Neutrophil (primary cell): ENCODE data around the gene POLR1D.

ENCODE experiments used
- H3K27ac ChIP-seq: fragments of 200-600 bp; sonication (generic); 2 replicates; pipeline ENCODE4 v1.5.1; 2016; ENCODE audit warnings: mild to moderate bottlenecking, moderate library complexity
- H3K27me3 ChIP-seq: fragments of 200-600 bp; sonication (generic); 2 replicates; pipeline ENCODE4 v1.6.0; 2016; ENCODE audit warnings: mild to moderate bottlenecking
- H3K36me3 ChIP-seq: fragments of 200-600 bp; sonication (generic); 2 replicates; pipeline ENCODE4 v1.5.1; 2017
- H3K4me1 ChIP-seq, 2 experiments: fragments of 200-600 bp in 1 of 2; sonication (generic) in 1 of 2; 1 replicate in 1 of 2; 2 replicates in 1 of 2; pipeline versions ENCODE4 v1.5.1 to v1.6.1; 2013 to 2016; ENCODE audit warnings: low read depth in 1 of 2, low read length in 1 of 2, mild to moderate bottlenecking in 1 of 2, moderate library complexity in 1 of 2; ENCODE audit not compliant: control insufficient read depth in 1 of 2, insufficient read depth in 1 of 2
- H3K4me3 ChIP-seq, 2 experiments: fragments of 200-600 bp in 1 of 2; sonication (generic) in 1 of 2; 1 replicate in 1 of 2; 2 replicates in 1 of 2; pipeline ENCODE4 v1.5.1; 2013 to 2016; ENCODE audit warnings: low read depth in 1 of 2, low read length in 1 of 2, mild to moderate bottlenecking in 1 of 2, moderate library complexity in 1 of 2
- H3K9me3 ChIP-seq: fragments of 200-600 bp; sonication (generic); 2 replicates; pipeline ENCODE4 v1.5.1; 2016
- TF ChIP-seq, protein P1 (sequence below): fragments of 200-600 bp; sonication (generic); IDR thresholded peaks from 2 replicates; pipeline ENCODE4 v1.5.1; 2016; ENCODE audit warnings: antibody characterized with exemption

Gene POLR1D

DNA sequence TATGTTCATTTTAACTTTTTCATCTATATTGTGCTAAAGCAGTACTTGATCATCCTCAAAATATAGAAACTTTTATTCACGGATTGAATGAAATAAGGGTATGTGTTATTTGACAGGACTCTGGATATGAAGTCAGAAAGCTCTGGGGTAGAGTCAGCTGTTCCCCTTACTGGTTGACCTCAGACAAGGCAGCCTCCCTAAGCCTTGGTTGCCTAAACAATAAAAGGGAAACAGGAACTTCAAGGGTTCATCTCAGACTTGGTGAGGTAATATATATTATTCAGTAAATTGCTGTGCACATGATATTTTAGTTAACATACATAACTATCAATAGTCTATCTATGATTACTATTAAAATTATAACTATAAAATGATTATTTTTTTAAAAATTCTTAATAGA is 13.6 kb downstream of the POLR1D start:
- H3K27ac ChIP-seq: no peak overlapping the region
- H3K4me1 ChIP-seq: peaks cover 0 to 8% of the 10 kb centered on the region in 2 experiments
- H3K9me3 ChIP-seq: no peaks in the 10 kb centered on the region

DNA sequence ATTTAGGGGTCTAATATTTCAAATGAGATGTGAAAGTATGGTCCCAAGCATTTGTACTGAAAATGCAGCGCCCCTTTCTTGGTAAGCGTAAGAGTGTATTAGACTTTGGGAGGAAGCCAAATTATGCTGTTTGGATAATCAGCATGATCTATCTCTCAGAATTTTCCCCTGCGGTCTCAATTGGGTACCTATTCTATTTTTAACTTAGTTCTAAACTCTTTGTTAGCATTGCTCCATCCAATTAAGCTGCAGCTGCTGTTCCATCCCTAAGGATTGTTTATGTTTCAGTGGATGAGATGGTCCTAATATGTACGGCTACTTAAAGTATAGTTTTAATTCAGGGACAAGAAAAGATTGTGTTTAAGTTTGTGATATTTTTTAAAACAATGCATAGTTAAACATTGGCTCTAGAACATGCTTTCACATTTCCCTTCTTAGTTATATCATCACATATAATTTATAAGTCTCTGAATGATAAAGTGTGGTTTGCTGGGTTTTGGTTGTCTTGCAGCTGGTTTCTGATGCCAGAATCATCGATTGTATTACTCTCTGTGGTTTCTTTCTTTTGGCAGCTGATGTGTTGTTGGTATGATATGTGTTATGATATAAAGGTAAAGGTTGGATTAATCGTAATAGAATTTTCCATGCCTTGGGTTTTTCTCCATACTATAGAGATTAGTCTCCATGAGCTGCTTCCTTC is 15.0 kb downstream of the POLR1D start:
- no peak overlapping the region for H3K27ac ChIP-seq
- H3K4me3 ChIP-seq: no peak overlapping the region
- TF ChIP-seq, protein P1, sequence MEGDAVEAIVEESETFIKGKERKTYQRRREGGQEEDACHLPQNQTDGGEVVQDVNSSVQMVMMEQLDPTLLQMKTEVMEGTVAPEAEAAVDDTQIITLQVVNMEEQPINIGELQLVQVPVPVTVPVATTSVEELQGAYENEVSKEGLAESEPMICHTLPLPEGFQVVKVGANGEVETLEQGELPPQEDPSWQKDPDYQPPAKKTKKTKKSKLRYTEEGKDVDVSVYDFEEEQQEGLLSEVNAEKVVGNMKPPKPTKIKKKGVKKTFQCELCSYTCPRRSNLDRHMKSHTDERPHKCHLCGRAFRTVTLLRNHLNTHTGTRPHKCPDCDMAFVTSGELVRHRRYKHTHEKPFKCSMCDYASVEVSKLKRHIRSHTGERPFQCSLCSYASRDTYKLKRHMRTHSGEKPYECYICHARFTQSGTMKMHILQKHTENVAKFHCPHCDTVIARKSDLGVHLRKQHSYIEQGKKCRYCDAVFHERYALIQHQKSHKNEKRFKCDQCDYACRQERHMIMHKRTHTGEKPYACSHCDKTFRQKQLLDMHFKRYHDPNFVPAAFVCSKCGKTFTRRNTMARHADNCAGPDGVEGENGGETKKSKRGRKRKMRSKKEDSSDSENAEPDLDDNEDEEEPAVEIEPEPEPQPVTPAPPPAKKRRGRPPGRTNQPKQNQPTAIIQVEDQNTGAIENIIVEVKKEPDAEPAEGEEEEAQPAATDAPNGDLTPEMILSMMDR: no peak
- H3K27me3 ChIP-seq: no peaks in the 10 kb centered on the region
- no peaks in the 10 kb centered on the region for H3K9me3 ChIP-seq
- peaks cover 0 to 4% of the 10 kb centered on the region in 2 experiments for H3K4me1 ChIP-seq
- peaks cover 13% of the 10 kb centered on the region for H3K36me3 ChIP-seq

More for the DNA sequence above, 13.6 kb downstream of the POLR1D start:
- TF ChIP-seq, protein P1: no peak
- H3K27me3 ChIP-seq: no peaks in the 10 kb centered on the region
- H3K36me3 ChIP-seq: peaks cover 13% of the 10 kb centered on the region
- H3K4me3 ChIP-seq: no peak overlapping the region

DNA sequence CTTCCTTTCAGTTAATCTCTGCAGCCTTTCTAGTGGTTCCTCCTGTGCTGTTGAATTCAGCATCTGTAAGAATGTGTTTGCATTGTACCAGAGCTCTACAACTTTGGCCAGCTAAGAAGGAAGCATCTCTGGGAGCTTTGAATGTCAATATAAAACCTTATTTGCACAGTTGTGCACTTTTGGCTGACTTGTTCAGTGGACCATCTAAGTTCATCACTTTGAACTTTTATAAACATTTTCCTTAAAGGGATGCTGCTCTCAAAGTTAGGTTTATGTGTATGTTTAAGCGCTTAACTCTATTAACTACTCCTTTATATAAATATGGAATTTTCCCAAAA is 15.6 kb downstream of the POLR1D start:
- Histone ChIP-seq H3K4me3 (no peak overlapping the region), H3K27me3 (no peaks in the 10 kb centered on the region), H3K4me1 (peaks cover 0 to 4% of the 10 kb centered on the region in 2 experiments), H3K27ac (no peak overlapping the region), H3K9me3 (no peaks in the 10 kb centered on the region), H3K36me3 (peaks cover 9% of the 10 kb centered on the region)
- TF ChIP-seq, protein P1: no peak

DNA sequence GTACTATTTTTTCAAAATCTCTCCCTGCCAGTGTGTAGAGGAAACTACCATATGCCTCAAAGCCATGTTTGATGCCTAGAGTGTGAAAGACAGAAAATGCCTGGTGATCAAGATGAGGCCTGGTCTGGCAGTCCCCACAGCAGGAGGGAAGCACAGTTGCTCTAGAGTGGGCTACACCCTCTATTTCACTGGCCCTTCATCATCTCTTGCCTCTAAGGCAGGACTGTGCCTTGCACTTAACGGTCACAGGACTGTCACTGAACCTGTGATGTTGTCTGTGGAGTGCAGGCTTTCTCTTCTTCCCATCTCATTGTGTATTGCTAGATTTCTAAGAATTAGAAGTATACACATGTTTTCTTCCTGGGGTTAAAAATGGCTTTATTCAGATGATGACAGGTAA is 16.3 kb downstream of the POLR1D start:
- no peaks in the 10 kb centered on the region for H3K27me3 ChIP-seq
- H3K36me3 ChIP-seq: peaks cover 1% of the 10 kb centered on the region
- no peaks in the 10 kb centered on the region for H3K9me3 ChIP-seq
- peaks cover 0 to 4% of the 10 kb centered on the region in 2 experiments for H3K4me1 ChIP-seq
- no peak overlapping the region for H3K27ac ChIP-seq
- TF ChIP-seq, protein P1: no peak
- no peak overlapping the region for H3K4me3 ChIP-seq

DNA sequence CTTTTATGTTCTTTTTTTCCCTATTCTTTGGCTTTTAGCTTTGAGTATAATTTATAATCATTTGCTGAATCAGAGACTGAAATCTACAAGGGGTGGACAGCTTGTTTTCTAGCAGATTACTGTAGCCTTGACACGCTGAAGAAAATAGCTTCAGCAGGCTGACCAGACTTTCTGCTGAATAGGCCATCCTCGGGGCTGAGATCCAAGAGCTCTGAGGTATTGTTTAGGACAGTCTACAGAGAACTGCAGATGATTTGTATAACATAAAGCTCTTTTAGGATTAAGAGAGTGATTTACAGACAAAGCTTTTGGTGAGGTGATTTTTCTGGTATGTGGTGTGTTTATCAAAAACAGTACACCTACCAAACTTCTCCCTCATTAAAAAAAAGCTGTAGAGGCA is 16.8 kb downstream of the POLR1D start:
- Histone ChIP-seq H3K27me3 (no peaks in the 10 kb centered on the region), H3K4me3 (no peak overlapping the region), H3K36me3 (no peaks in the 10 kb centered on the region), H3K9me3 (no peaks in the 10 kb centered on the region), H3K27ac (no peak overlapping the region), H3K4me1 (peaks cover 0 to 4% of the 10 kb centered on the region in 2 experiments)
- TF ChIP-seq, protein P1: no peak
